ENCODE results near the gene MEOX1. TPM values are rescaled to one million over a fixed set of nuclear protein-coding genes. Genes with fewer than 3 reads are reported as not detected.

The MEOX1 gene
- total and polyA plus RNA-seq, 2 of the 8 experiments (the other 6 are each of a cell fraction or from before 2014, with no cell fraction given): not detected

GRCh38 chr17:43650471-43650870 lies 11.3 kb downstream of the MEOX1 start:
- Histone ChIP-seq H3K36me3 (ENCODE audit: control insufficient read depth in 2 of 4, insufficient read depth in 4 of 4, low read length in 3 of 4) (no peaks in the 10 kb centered on the region), H3K18ac (ENCODE audit: extremely low read depth, low read length) (no peak overlapping the region), H3K4me3 (ENCODE audit: extremely low read depth in 1 of 4, insufficient read depth in 2 of 4, low read depth in 3 of 4, low read length in 4 of 4) (no peak overlapping the region), H3K4me1 (replicated peaks in 1 of 4; ENCODE audit: control insufficient read depth in 3 of 4, insufficient read depth in 4 of 4, low read length in 3 of 4) (peaks cover 0 to 7% (median under 1%) of the 10 kb centered on the region in 4 experiments; a peak in 3 of 7 replicates), H4K5ac (ENCODE audit: insufficient read length, low read depth, low read length) (no peak overlapping the region), H2AFZ (ENCODE audit: low read length) (no peak overlapping the region), H2BK20ac (ENCODE audit: low read length) (no peak overlapping the region), H2BK120ac (replicated peaks; ENCODE audit: low read depth, low read length) (no peak overlapping the region), H4K8ac (ENCODE audit: extremely low read depth, insufficient read depth, low read length) (0 out of 2 replicates have a peak overlapping the region, but pooled peaks have one; percentile 28), H3K79me2 (ENCODE audit: control insufficient read depth in 1 of 2, insufficient read depth in 2 of 2, low read length in 2 of 2) (no peaks in the 10 kb centered on the region), H3K56ac (replicated peaks; ENCODE audit: insufficient read length, low read depth, low read length) (no peak overlapping the region), H3K9me3 (ENCODE audit: insufficient read depth in 2 of 2, low read depth in 1 of 2, low read length in 1 of 2) (no peaks in the 10 kb centered on the region), H3K23me2 (ENCODE audit: low read depth, low read length) (peaks cover 3% of the 10 kb centered on the region; the same call in 1 of the 2 replicates), H3K4me2 (ENCODE audit: insufficient read depth in 1 of 2, low read depth in 2 of 2, low read length in 2 of 2) (no peak overlapping the region), H3K79me1 (ENCODE audit: low read depth, low read length) (no peaks in the 10 kb centered on the region), H4K91ac (replicated peaks; ENCODE audit: insufficient read length, low read length) (no peak overlapping the region), H4K20me1 (replicated peaks in 1 of 2; ENCODE audit: control insufficient read depth in 1 of 2, insufficient read depth in 2 of 2, low read length in 2 of 2) (no peaks in the 10 kb centered on the region), H2BK12ac (ENCODE audit: low read depth, low read length) (no peak overlapping the region), H3K14ac (ENCODE audit: insufficient read length) (no peak overlapping the region), H3K27ac (ENCODE audit: low read depth, low read length) (no peak overlapping the region), H3K4ac (replicated peaks; ENCODE audit: insufficient read length, low read depth, low read length) (no peak overlapping the region), H2BK15ac (ENCODE audit: low read length) (no peak overlapping the region), H2AK5ac (ENCODE audit: low read depth, low read length) (no peak overlapping the region), H3K27me3 (replicated peaks in 1 of 4; ENCODE audit: control insufficient read depth in 3 of 4, extremely low read depth in 1 of 4, insufficient read depth in 3 of 4, low read length in 3 of 4) (peaks cover 0 to 17% (median 5%) of the 10 kb centered on the region in 4 experiments; a peak in 4 of 7 replicates), H2BK5ac (ENCODE audit: low read depth, low read length) (no peak overlapping the region), H3K9ac (replicated peaks in 1 of 4; ENCODE audit: extremely low read depth in 1 of 4, low read depth in 3 of 4, low read length in 3 of 4) (no peak overlapping the region), H3K23ac (ENCODE audit: insufficient read length) (no peak overlapping the region)
- FAIRE-seq (no peak), DNase-seq (ENCODE audit: low read depth in 1 of 2, low spot score in 2 of 2) (no peak)
- CTCF ChIA-PET (ENCODE audit: partially characterized antibody): interaction anchor here (0.7 to 2.3 kb wide), 7 partner anchors 9 to 130 kb away, joined by 3 to 12 read pairs (median 4); no protein-coding TSS in a partner anchor
- WGBS, 2 experiments (ENCODE audit: extremely low coverage in 1 of 2, insufficient coverage in 1 of 2, insufficient read length in 1 of 2, insufficient replicate concordance in 2 of 2, low coverage in 1 of 2, low lambda C conversion rate in 2 of 2, missing lambda C conversion rate in 1 of 2): 90% methylated on average over 8 of the region's 8 CpGs; no CpG with 5 or more reads in 1 of the 2 experiments
- POLR2A ChIA-PET (ENCODE audit: partially characterized antibody): no interaction called here
- TF ChIP-seq KDM4A (IDR thresholded peaks at IDR 0.05; ENCODE audit: low read depth, low read length, severe bottlenecking): no peak
- TF ChIP-seq RXRA (IDR thresholded peaks at IDR 0.05; ENCODE audit: insufficient read depth, low read depth, low read length): no peak
- no peak for TF ChIP-seq E2F6 (IDR thresholded peaks at IDR 0.05)
- TF ChIP-seq POU5F1 (IDR thresholded peaks at IDR 0.05; ENCODE audit: low read depth, low read length): no peak
- no peak for TF ChIP-seq TCF12 (IDR thresholded peaks at IDR 0.05; ENCODE audit: low read depth, low read length)
- no peak for TF ChIP-seq RFX5 (IDR thresholded peaks at IDR 0.05; ENCODE audit: borderline replicate concordance, low read depth, low read length)
- TF ChIP-seq SAP30 (IDR thresholded peaks at IDR 0.05; ENCODE audit: insufficient read depth, insufficient replicate concordance, low read length): no peak
- TF ChIP-seq SP1 (IDR thresholded peaks at IDR 0.05; ENCODE audit: low read depth, low read length): no peak
- TF ChIP-seq KDM5A (IDR thresholded peaks at IDR 0.05; ENCODE audit: low read length): no peak
- no peak for TF ChIP-seq POLR2AphosphoS5 (IDR thresholded peaks at IDR 0.05; ENCODE audit: low read depth, low read length)
- no peak for TF ChIP-seq CBX8 (IDR thresholded peaks at IDR 0.05; ENCODE audit: borderline replicate concordance, low read depth, low read length)
- TF ChIP-seq SRF (IDR thresholded peaks at IDR 0.05; ENCODE audit: low read depth, low read length): no peak
